Activated naive CD8-positive, alpha-beta T cell treated with anti-CD3 and anti-CD28 coated beads, Interleukin-2, amount 50 U/mL, for 24 hours (primary cell): ENCODE results near the gene OR5C1.
"Not testable (repeated sequence)": the region's sequence is repeated elsewhere in the genome, so short reads cannot be mapped to it uniquely, and the experiment has no call there.

Source experiments
- ATAC-seq: fragments of 150-1000 bp; cut with Tn5 transposase; one replicate; pipeline ENCODE4 v1.10.0; 2021
- DNase-seq: peaks from one replicate; pipeline ENCODE4 v3.0.0; 2021
- H3K27ac Mint-ChIP-seq: one replicate; pipeline ENCODE4 v1.8.0; 2021; ENCODE audit warnings: mild to moderate bottlenecking, mixed read lengths
- H3K27me3 Mint-ChIP-seq: one replicate; pipeline ENCODE4 v1.8.0; 2021; ENCODE audit warnings: mixed read lengths
- H3K36me3 Mint-ChIP-seq: one replicate; pipeline ENCODE4 v1.8.0; 2021; ENCODE audit warnings: low read depth, mixed read lengths
- H3K4me1 Mint-ChIP-seq: one replicate; pipeline ENCODE4 v1.8.0; 2021; ENCODE audit warnings: mixed read lengths
- H3K4me3 Mint-ChIP-seq: one replicate; pipeline ENCODE4 v1.8.0; 2021; ENCODE audit warnings: mild to moderate bottlenecking, moderate library complexity, mixed read lengths
- H3K9me3 Mint-ChIP-seq: one replicate; pipeline ENCODE4 v1.8.0; 2021; ENCODE audit warnings: mixed read lengths

OR5C1 gene

DNA sequence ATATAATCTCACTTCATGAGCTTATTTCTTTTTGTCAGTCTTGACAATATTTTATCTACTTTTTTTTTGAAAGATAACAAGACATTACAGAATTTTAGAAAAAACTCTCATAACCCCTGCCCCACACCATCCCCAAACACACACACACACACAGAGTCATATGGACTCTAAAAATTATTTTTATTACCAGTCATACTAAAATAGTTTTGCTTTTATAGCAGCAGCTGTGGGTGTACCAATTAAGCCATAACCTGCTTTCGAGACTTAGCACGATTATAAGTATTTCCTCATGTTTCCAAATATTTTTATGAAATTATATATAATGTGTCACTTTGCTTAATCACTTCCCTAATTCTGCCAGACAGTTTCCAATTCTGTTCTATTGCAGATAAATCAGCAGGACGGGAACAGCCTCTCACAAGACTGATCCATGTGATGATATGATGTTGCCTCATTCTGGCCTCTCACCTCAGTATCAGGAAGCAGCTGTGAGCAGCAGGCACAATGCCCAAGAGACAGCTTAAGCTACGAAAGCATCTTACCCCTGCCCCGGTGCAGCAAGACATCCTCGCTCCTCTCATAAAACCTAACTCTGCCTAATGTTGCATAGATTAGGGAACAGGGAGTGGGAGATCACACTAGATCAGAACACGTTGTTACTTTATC, 32.7 kb downstream of the OR5C1 start:
- Mint-ChIP-seq H3K27ac (peak overlapping the region; percentile 4), H3K4me3 (no peak overlapping the region), H3K36me3 (peaks cover 38% of the 10 kb centered on the region), H3K9me3 (no peaks in the 10 kb centered on the region), H3K4me1 (peaks cover 33% of the 10 kb centered on the region), H3K27me3 (no peaks in the 10 kb centered on the region)
- no peak for DNase-seq
- no peak for ATAC-seq

DNA sequence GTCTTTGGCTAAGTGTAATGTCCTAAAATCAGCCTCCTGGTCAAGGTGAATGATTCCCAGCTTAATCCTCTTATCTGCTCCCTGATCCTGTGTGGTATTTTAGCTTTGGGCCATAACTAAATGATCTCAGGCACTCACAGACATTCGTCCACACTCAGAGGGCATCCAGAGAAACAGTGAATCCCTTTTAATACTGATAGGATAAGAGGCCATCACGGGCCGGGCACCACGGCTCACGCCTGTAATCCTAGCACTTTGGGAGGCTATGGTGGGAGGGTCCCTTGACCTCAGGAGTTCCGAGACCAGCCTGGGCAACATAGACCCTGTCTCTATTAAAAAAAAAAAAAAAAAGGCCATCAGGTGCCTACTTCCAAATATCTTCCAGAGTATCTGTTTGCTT, 33.3 kb downstream of the OR5C1 start:
- Mint-ChIP-seq H3K36me3 (peaks cover 36% of the 10 kb centered on the region), H3K27ac (no peak overlapping the region), H3K27me3 (no peaks in the 10 kb centered on the region), H3K9me3 (no peaks in the 10 kb centered on the region), H3K4me1 (peaks cover 34% of the 10 kb centered on the region), H3K4me3 (no peak overlapping the region)
- DNase-seq: no peak
- no peak for ATAC-seq

DNA sequence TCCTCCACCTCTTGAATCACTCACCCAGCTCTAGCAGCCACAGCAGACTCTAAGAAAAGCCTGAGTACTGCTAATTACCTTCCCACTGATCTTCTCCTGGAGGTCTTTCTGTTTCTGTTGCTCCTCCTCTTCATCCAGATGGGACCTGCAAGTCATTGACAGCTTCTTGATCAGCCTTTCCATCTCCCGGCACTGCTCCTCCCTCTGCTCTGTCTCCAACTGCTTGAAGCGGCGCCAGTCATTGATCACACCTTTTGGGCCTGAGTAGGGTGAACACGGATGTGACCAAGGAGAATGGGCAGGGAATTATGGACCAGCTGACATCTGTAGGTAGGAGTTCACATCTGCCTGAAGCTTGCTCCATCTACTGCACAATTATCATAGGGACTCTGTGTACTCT, 34.2 kb downstream of the OR5C1 start:
- H3K27ac Mint-ChIP-seq: peak overlapping the region; percentile 30
- H3K4me3 Mint-ChIP-seq: no peak overlapping the region
- no peaks in the 10 kb centered on the region for H3K9me3 Mint-ChIP-seq
- DNase-seq (no peak), ATAC-seq (no peak)
- peaks cover 32% of the 10 kb centered on the region for H3K36me3 Mint-ChIP-seq
- no peaks in the 10 kb centered on the region for H3K27me3 Mint-ChIP-seq
- peaks cover 40% of the 10 kb centered on the region for H3K4me1 Mint-ChIP-seq

DNA sequence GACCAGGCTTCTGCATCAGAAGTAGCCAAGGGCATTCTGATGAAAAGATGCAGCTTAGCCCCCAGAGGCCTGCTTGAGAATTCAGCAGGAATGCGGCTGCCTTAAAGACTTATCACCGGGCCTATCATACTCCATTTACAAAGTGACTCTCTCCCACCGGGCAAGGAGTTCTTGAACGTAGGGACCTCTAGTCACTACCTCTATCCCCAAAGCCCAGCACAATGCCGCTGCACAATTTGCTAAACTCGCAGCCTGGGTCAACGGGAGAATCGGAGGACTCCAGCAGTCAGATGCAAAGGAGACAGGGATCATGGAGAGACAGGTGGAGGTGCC, 39.0 kb downstream of the OR5C1 start:
- Mint-ChIP-seq H3K36me3 (peaks cover 14% of the 10 kb centered on the region), H3K4me1 (peaks cover 34% of the 10 kb centered on the region), H3K27ac (peak overlapping the region; percentile 92), H3K4me3 (peak overlapping the region; percentile 98), H3K27me3 (no peaks in the 10 kb centered on the region), H3K9me3 (no peaks in the 10 kb centered on the region)
- ATAC-seq: no peak
- no peak for DNase-seq

DNA sequence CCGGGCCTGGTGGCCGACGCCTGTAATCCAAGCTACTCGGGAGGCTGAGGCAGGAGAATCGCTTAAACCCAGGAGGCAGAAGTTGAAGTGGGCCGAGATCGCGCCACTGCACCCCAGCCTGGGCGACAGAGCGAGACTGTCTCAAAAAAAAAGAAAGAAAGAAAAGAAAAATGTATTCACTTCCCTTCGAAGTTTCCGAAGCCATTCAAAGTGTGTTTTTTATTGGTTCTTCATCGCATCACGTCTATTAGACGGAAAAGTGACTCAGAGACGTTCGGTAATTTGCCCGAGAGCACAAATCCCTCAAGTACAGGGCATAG, 40.2 kb downstream of the OR5C1 start:
- ATAC-seq: not testable (repeated sequence)

DNA sequence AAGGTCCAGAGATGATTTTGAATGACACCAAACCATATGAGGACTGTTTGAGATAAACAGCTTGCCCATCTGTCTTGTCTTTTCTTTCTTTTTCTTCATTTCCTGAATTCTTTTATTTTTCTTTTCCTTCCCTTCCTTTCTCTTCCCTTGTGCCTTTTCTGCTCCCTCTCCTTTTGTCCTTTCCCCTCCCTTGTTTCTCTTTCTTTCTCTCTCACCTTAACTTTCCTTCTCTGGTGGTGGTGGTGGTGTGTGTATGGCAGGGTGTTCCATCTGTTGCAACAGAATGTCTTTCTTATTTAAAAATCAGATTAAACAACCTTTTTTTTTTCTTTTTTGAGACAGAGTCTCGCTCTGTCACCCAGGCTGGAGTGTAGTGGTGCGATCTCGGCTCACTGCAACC, 43.5 kb downstream of the OR5C1 start:
- ATAC-seq (no peak), DNase-seq (no peak)
- Mint-ChIP-seq H3K9me3 (no peaks in the 10 kb centered on the region), H3K27me3 (no peaks in the 10 kb centered on the region), H3K36me3 (no peaks in the 10 kb centered on the region), H3K4me1 (peaks cover 24% of the 10 kb centered on the region), H3K4me3 (no peak overlapping the region), H3K27ac (no peak overlapping the region)

More for the DNA sequence above, 40.2 kb downstream of the OR5C1 start:
- H3K36me3 Mint-ChIP-seq, H3K9me3 Mint-ChIP-seq, DNase-seq, H3K27me3 Mint-ChIP-seq: not testable (repeated sequence)
- Mint-ChIP-seq H3K4me1 (peaks cover 30% of the 10 kb centered on the region), H3K27ac (peak overlapping the region; percentile 92), H3K4me3 (peak overlapping the region; percentile 98)

DNA sequence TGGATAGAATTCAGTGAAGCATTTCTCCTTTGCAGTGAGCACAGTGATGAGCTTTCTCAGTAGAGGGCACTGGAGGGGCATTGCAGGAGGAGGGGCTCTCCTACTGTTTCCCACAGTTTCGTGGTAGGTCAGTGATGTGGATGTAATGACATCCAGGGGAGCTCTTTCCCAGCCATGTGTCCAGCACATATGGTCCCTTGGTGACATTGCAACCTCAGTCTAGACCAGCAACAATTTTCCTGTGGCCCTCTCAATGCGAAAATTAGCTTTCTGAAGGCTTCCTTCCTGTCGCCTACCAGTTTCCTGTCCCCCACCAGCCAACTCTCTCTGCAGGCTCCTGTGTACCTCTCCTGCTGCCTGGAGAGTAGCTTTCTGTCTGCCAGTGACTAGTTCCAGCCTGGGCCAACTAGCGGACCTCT, 46.6 kb downstream of the OR5C1 start:
- Mint-ChIP-seq H3K27me3 (no peaks in the 10 kb centered on the region), H3K4me3 (peak overlapping the region; percentile 44), H3K27ac (peak overlapping the region; percentile 77), H3K4me1 (peaks cover 14% of the 10 kb centered on the region), H3K9me3 (no peaks in the 10 kb centered on the region), H3K36me3 (no peaks in the 10 kb centered on the region)
- DNase-seq (peak; percentile 27), ATAC-seq (peak; percentile 65)

DNA sequence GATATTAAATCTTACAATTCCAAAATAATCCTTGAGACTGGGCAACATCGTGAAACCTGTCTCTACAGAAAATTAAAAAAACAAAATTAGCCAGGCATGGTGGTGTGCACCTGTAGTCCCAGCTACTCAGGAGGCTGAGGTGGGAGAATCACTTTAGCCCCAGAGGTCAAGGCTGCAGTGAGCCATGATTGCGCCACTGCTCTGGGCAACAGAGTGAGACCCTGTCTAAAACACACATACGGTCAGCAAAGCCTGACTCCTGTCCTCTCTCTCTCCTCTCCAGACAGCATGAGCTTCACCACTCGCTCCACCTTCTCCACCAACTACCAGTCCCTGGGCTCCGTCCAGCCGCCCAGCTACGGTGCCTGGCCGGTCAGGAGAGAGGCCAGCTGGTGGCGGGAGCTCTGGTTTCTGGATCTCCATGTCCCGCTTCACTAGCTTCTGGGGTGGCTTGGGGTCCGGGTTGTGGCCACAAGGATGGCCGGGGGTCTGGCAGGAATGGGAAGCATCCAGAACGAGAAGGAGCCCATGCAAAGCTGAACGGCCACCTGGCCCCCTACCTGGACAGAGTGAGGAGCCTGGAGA, 48.6 kb downstream of the OR5C1 start:
- DNase-seq: no peak
- ATAC-seq: no peak
- no peak overlapping the region for H3K27ac Mint-ChIP-seq
- no peaks in the 10 kb centered on the region for H3K27me3 Mint-ChIP-seq
- peaks cover 14% of the 10 kb centered on the region for H3K4me1 Mint-ChIP-seq
- no peak overlapping the region for H3K4me3 Mint-ChIP-seq
- H3K36me3 Mint-ChIP-seq: no peaks in the 10 kb centered on the region
- H3K9me3 Mint-ChIP-seq: no peaks in the 10 kb centered on the region

DNA sequence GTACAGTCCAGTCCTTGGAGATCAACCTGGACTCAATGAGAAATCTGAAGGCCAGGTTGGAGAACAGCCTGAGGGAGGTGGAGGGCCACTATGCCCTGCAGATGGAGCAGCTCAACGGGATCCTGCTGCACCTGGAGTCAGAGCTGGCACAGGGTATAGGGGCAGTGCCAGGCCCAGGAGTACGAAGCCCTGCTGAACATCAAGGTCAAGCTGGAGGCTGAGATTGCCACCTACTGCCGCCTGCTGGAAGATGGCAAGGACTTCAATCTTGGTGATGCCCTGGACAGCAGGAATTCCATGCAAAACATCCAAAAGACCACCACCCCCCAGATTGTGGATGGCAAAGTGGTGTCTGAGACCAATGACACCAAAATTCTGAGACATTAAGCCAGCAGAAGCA, 49.7 kb downstream of the OR5C1 start:
- H3K9me3 Mint-ChIP-seq, H3K4me3 Mint-ChIP-seq, ATAC-seq: not testable (repeated sequence)

More for the DNA sequence above, 49.7 kb downstream of the OR5C1 start:
- peaks cover 14% of the 10 kb centered on the region for H3K4me1 Mint-ChIP-seq
- H3K27me3 Mint-ChIP-seq, DNase-seq, H3K27ac Mint-ChIP-seq, H3K36me3 Mint-ChIP-seq: not testable (repeated sequence)
